ENCODE results near the gene TTLL6. TPM values are rescaled to one million over a fixed set of nuclear protein-coding genes. Genes with fewer than 3 reads are reported as not detected.

TTLL6 gene
- total and polyA plus RNA-seq, 2 of the 8 experiments (the other 6 are each of a cell fraction or from before 2014, with no cell fraction given) = 2.6 to 4.3 TPM

- peaks cover 16 to 26% of the 10 kb centered on the region in 2 experiments for H4K20me1 ChIP-seq (replicated peaks in 1 of 2; ENCODE audit: control insufficient read depth in 1 of 2, insufficient read depth in 2 of 2, low read length in 2 of 2)
- DNase-seq (ENCODE audit: low read depth in 1 of 2, low spot score in 2 of 2) (peak in 1 of 2 experiments; percentile 65), FAIRE-seq (no peak)
- H2BK120ac ChIP-seq (replicated peaks; ENCODE audit: low read depth, low read length) = no peak overlapping the region
- H3K9ac ChIP-seq (replicated peaks in 1 of 4; ENCODE audit: extremely low read depth in 1 of 4, low read depth in 3 of 4, low read length in 3 of 4) = no peak overlapping the region
- H3K36me3 ChIP-seq (ENCODE audit: control insufficient read depth in 2 of 4, insufficient read depth in 4 of 4, low read length in 3 of 4) = peaks cover 0 to 5% (median 0%) of the 10 kb centered on the region in 4 experiments; a peak in 1 of 8 replicates
- H3K56ac ChIP-seq (replicated peaks; ENCODE audit: insufficient read length, low read depth, low read length) = no peak overlapping the region
- no peak overlapping the region for H2BK12ac ChIP-seq (ENCODE audit: low read depth, low read length)
- peaks cover 92 to 100% (median 100%) of the 10 kb centered on the region in 4 experiments for H3K27me3 ChIP-seq (replicated peaks in 1 of 4; ENCODE audit: control insufficient read depth in 3 of 4, extremely low read depth in 1 of 4, insufficient read depth in 3 of 4, low read length in 3 of 4)
- H3K79me1 ChIP-seq (ENCODE audit: low read depth, low read length) = no peaks in the 10 kb centered on the region
- no peak overlapping the region for H3K18ac ChIP-seq (ENCODE audit: extremely low read depth, low read length)
- H4K5ac ChIP-seq (ENCODE audit: insufficient read length, low read depth, low read length) = no peak overlapping the region
- H3K4me1 ChIP-seq (replicated peaks in 1 of 4; ENCODE audit: control insufficient read depth in 3 of 4, insufficient read depth in 4 of 4, low read length in 3 of 4) = no peaks in the 10 kb centered on the region; a peak in 2 of 7 replicates
- no peak overlapping the region for H4K91ac ChIP-seq (replicated peaks; ENCODE audit: insufficient read length, low read length)
- H3K23me2 ChIP-seq (ENCODE audit: low read depth, low read length) = no peaks in the 10 kb centered on the region
- H4K8ac ChIP-seq (ENCODE audit: extremely low read depth, insufficient read depth, low read length) = no peak overlapping the region
- ChIA-PET CTCF (ENCODE audit: partially characterized antibody) (interaction anchor here (0.9 to 10.1 kb wide), 10 partner anchors 10 to 102 kb away, joined by 3 to 145 read pairs (median 5); partner anchors contain the start of genes HOXB13, PRAC1 and PRAC2), POLR2A (ENCODE audit: partially characterized antibody) (interaction anchor here (1.1 to 1.2 kb wide), 3 partner anchors 19 to 257 kb away, joined by 3 read pairs; no protein-coding TSS in a partner anchor)
- no peak overlapping the region for H2BK20ac ChIP-seq (ENCODE audit: low read length)
- no peak overlapping the region for H3K4me3 ChIP-seq (ENCODE audit: extremely low read depth in 1 of 4, insufficient read depth in 2 of 4, low read depth in 3 of 4, low read length in 4 of 4)
- H3K79me2 ChIP-seq (ENCODE audit: control insufficient read depth in 1 of 2, insufficient read depth in 2 of 2, low read length in 2 of 2) = no peaks in the 10 kb centered on the region
- H2BK15ac ChIP-seq (ENCODE audit: low read length) = no peak overlapping the region
- WGBS, 2 experiments (ENCODE audit: extremely low coverage in 1 of 2, insufficient coverage in 1 of 2, insufficient read length in 1 of 2, insufficient replicate concordance in 2 of 2, low coverage in 1 of 2, low lambda C conversion rate in 2 of 2, missing lambda C conversion rate in 1 of 2) = 6% methylated on average over 37 of the region's 37 CpGs; no CpG with 5 or more reads in 1 of the 2 experiments
- H2BK5ac ChIP-seq (ENCODE audit: low read depth, low read length) = no peak overlapping the region
- H3K4me2 ChIP-seq (ENCODE audit: insufficient read depth in 1 of 2, low read depth in 2 of 2, low read length in 2 of 2) = no peak overlapping the region
- H3K27ac ChIP-seq (ENCODE audit: low read depth, low read length) = no peak overlapping the region
- no peak overlapping the region for H2AK5ac ChIP-seq (ENCODE audit: low read depth, low read length)
- H3K23ac ChIP-seq (ENCODE audit: insufficient read length) = no peak overlapping the region
- H3K14ac ChIP-seq (ENCODE audit: insufficient read length) = no peak overlapping the region
- H2AFZ ChIP-seq (ENCODE audit: low read length) = no peak overlapping the region
- H3K4ac ChIP-seq (replicated peaks; ENCODE audit: insufficient read length, low read depth, low read length) = no peak overlapping the region
- H3K9me3 ChIP-seq (ENCODE audit: insufficient read depth in 2 of 2, low read depth in 1 of 2, low read length in 1 of 2) = no peaks in the 10 kb centered on the region
- TF ChIP-seq CBX5 (IDR thresholded peaks at IDR 0.05; ENCODE audit: low read depth, low read length) (no peak), TCF12 (IDR thresholded peaks at IDR 0.05; ENCODE audit: low read depth, low read length) (no peak), CHD1 (IDR thresholded peaks at IDR 0.05; ENCODE audit: low read depth, low read length) (no peak), NRF1 (IDR thresholded peaks at IDR 0.05; ENCODE audit: low read depth, low read length) (no peak), EP300 (IDR thresholded peaks at IDR 0.05; ENCODE audit: borderline replicate concordance in 1 of 2, low read depth in 2 of 2, low read length in 2 of 2) (no peak), EZH2 (IDR thresholded peaks at IDR 0.05; ENCODE audit: low read depth, low read length, severe bottlenecking) (peak; percentile 99), PHF8 (conservative IDR thresholded peaks at IDR 0.05; ENCODE audit: low read depth, low read length) (no peak), MAX (IDR thresholded peaks at IDR 0.05) (0 out of 2 replicates have a peak, but pooled peaks have one; percentile 15), CBX8 (IDR thresholded peaks at IDR 0.05; ENCODE audit: borderline replicate concordance, low read depth, low read length) (peak; percentile 44; the same call in 1 of the 2 replicates), TAF1 (IDR thresholded peaks at IDR 0.05; ENCODE audit: low read depth, low read length) (no peak), RXRA (IDR thresholded peaks at IDR 0.05; ENCODE audit: insufficient read depth, low read depth, low read length) (no peak)
Observed at GRCh38 chr17:48738803-48739526, 78.1 kb downstream of the TTLL6 start.
